H1 (cell line): Measurements from ENCODE around the gene OR2T35. TPM values are rescaled to one million over a fixed set of nuclear protein-coding genes. Genes with fewer than 3 reads are reported as not detected.

Experiments used
- NANOG ChIP-seq: IDR thresholded peaks from 2 replicates; pipeline ENCODE4 v1.6.1; 2011; ENCODE audit warnings: low read length, low read depth, mild to moderate bottlenecking, inconsistent platforms; ENCODE audit not compliant: insufficient read depth, poor library complexity, severe bottlenecking
- polyA plus RNA-seq, 7 experiments: library from polyadenylated mRNA; depleted of rRNA in 3 of 7; stranded (reverse) in 5 of 7; unstranded in 2 of 7; fragments of >200 nt in 5 of 7; fragments of 200-250 nt in 2 of 7; gene quantifications; 1 replicate in 5 of 7; 2 replicates in 1 of 7; 4 replicates in 1 of 7; pipeline versions ENCODE4 v1.2.1 to v1.2.3, GENCODE V29; 2011 to 2013; ENCODE audit warnings: missing spikeins in 2 of 7, mixed read lengths in 2 of 7
- total RNA-seq: library from RNA; stranded (reverse); fragmentation: NEBNext Ultra II Directional; extraction: Animal tissue kit (Norgen Biotek cat#: 25700); gene quantifications from 2 replicates; pipeline ENCODE4 v1.2.1, GENCODE V29; 2021

Gene OR2T35
- total and polyA plus RNA-seq, 2 of the 8 experiments (the other 6 are each of a cell fraction or from before 2014, with no cell fraction given): not detected

GRCh38 chr1:248627971-248628844, 16.9 kb downstream of the OR2T35 start (continued):
- no peak for TF ChIP-seq NANOG
